K562 (cell line): ENCODE measurements around the gene NOTCH1. TPM values are rescaled to one million over a fixed set of nuclear protein-coding genes. Genes with fewer than 3 reads are reported as not detected.

Source experiments
- DACH1 ChIP-seq: fragments of 450-650 bp; IDR thresholded peaks from 2 replicates; pipeline ENCODE4 v1.6.1; 2018; ENCODE audit not compliant: partially characterized antibody
- DLX4 ChIP-seq: fragments of 250-450 bp; sonication (Bioruptor Pico); IDR thresholded peaks from 2 replicates; pipeline ENCODE4 v1.6.1; 2021; ENCODE audit warnings: mild to moderate bottlenecking
- DPF2 ChIP-seq: fragments of 450-650 bp; IDR thresholded peaks from 2 replicates; pipeline ENCODE4 v1.6.1; 2016
- EP400 ChIP-seq: fragments of 450-650 bp; IDR thresholded peaks from 2 replicates; pipeline ENCODE4 v1.6.1; 2017; ENCODE audit warnings: antibody characterized with exemption, mild to moderate bottlenecking, moderate library complexity
- ETV1 ChIP-seq: fragments of 450-650 bp; conservative IDR thresholded peaks from 2 replicates; pipeline ENCODE4 v1.6.1; 2016; ENCODE audit warnings: missing genetic modification characterization, control low read depth, low read depth, missing compliant biosample characterization
- EWSR1 ChIP-seq: fragments of 450-650 bp; IDR thresholded peaks from 2 replicates; pipeline ENCODE4 v1.6.1; 2018; ENCODE audit warnings: borderline replicate concordance, mild to moderate bottlenecking, low read depth, moderate library complexity; ENCODE audit not compliant: partially characterized antibody
- FOXP1 ChIP-seq: sonication (generic); formaldehyde crosslinking; IDR thresholded peaks from 2 replicates; pipeline ENCODE4 v1.8.0; 2022; ENCODE audit warnings: mild to moderate bottlenecking, missing genetic modification reagents
- GATAD2B ChIP-seq: fragments of 450-650 bp; IDR thresholded peaks from 2 replicates; pipeline ENCODE4 v1.6.1; 2017; ENCODE audit warnings: mild to moderate bottlenecking, borderline replicate concordance
- HDAC2 ChIP-seq: fragments of 450-650 bp; IDR thresholded peaks from 2 replicates; pipeline ENCODE4 v1.6.1; 2016; ENCODE audit warnings: mild to moderate bottlenecking
- KDM5B ChIP-seq: fragments of 200-600 bp; sonication (generic); IDR thresholded peaks from 2 replicates; pipeline ENCODE4 v1.6.1; 2012; ENCODE audit warnings: low read depth, mild to moderate bottlenecking, moderate library complexity, low read length, control low read depth, inconsistent platforms; ENCODE audit not compliant: insufficient replicate concordance
- MEF2A ChIP-seq: IDR thresholded peaks from 2 replicates; pipeline ENCODE4 v1.6.1; 2011; ENCODE audit warnings: low read depth, mild to moderate bottlenecking, low read length, moderate library complexity; ENCODE audit not compliant: control insufficient read depth
- NCOA6 ChIP-seq: fragments of 450-650 bp; IDR thresholded peaks from 2 replicates; pipeline ENCODE4 v1.6.1; 2017; ENCODE audit warnings: mild to moderate bottlenecking
- PTTG1 ChIP-seq: fragments of 450-650 bp; IDR thresholded peaks from 2 replicates; pipeline ENCODE4 v1.6.1; 2016; ENCODE audit warnings: low read depth, mild to moderate bottlenecking, missing genetic modification characterization, missing compliant biosample characterization
- RBFOX2 ChIP-seq: fragments of 200-400 bp; formaldehyde crosslinking; IDR thresholded peaks from 2 replicates; pipeline ENCODE4 v1.6.1; 2017; ENCODE audit warnings: low read depth, mild to moderate bottlenecking, low read length, moderate library complexity
- SIN3A ChIP-seq, 2 experiments: fragments of 150-350 bp in 1 of 2; IDR thresholded peaks; 2 replicates each; pipeline ENCODE4 v1.6.1; 2011 to 2016; ENCODE audit warnings: borderline replicate concordance in 2 of 2, low read depth in 2 of 2, low read length in 2 of 2, mild to moderate bottlenecking in 2 of 2, moderate library complexity in 2 of 2; ENCODE audit not compliant: control insufficient read depth in 1 of 2
- THRAP3 ChIP-seq: fragments of 450-650 bp; IDR thresholded peaks from 2 replicates; pipeline ENCODE4 v1.6.1; 2016; ENCODE audit warnings: mild to moderate bottlenecking, inconsistent platforms, borderline replicate concordance
- VEZF1 ChIP-seq: fragments of 200-800 bp; sonication (Bioruptor generic); IDR thresholded peaks from 2 replicates; pipeline ENCODE4 v1.6.1; 2017; ENCODE audit warnings: missing genetic modification characterization, missing compliant biosample characterization
- YY1 ChIP-seq, 3 experiments: IDR thresholded peaks; 2 replicates each; pipeline ENCODE4 v1.6.1; 2011; ENCODE audit warnings: low read length in 2 of 3, mild to moderate bottlenecking in 2 of 3, moderate library complexity in 2 of 3, borderline replicate concordance in 1 of 3, control low read depth in 1 of 3, low read depth in 1 of 3; ENCODE audit not compliant: insufficient read depth in 3 of 3, insufficient replicate concordance in 2 of 3, control insufficient read depth in 1 of 3, insufficient read length in 1 of 3; ENCODE audit errors: extremely low read depth in 1 of 3
- ZNF140 ChIP-seq: fragments of 250-450 bp; sonication (Bioruptor Pico); IDR thresholded peaks from 2 replicates; pipeline ENCODE4 v1.8.0; 2021; ENCODE audit warnings: moderate library complexity, mild to moderate bottlenecking, inconsistent platforms
- ZNF507 ChIP-seq: conservative IDR thresholded peaks from 2 replicates; pipeline ENCODE4 v1.6.1; 2017; ENCODE audit warnings: missing genetic modification characterization, missing compliant biosample characterization
- ZNF639 ChIP-seq, 2 experiments: fragments of 200-800 bp in 1 of 2; sonication (Bioruptor generic) in 1 of 2; sonication (generic) in 1 of 2; formaldehyde crosslinking in 1 of 2; IDR thresholded peaks in 1 of 2; conservative IDR thresholded peaks in 1 of 2; 2 replicates each; pipeline versions ENCODE4 v1.5.0 to v1.6.1; 2016 to 2020; ENCODE audit warnings: missing compliant biosample characterization in 1 of 2, missing genetic modification characterization in 1 of 2, missing genetic modification reagents in 1 of 2
- ZNF699 ChIP-seq: fragments of 250-450 bp; sonication (Bioruptor Pico); IDR thresholded peaks from 2 replicates; pipeline ENCODE4 v1.8.0; 2021; ENCODE audit warnings: mild to moderate bottlenecking, moderate library complexity; ENCODE audit not compliant: insufficient replicate concordance
- polyA plus RNA-seq, 8 experiments: library from polyadenylated mRNA; depleted of rRNA in 4 of 8; stranded (reverse) in 5 of 8; unstranded in 3 of 8; fragments of >200 nt; fragmentation: Nextera tagmentation in 2 of 8; fragmentation: Illumina TruSeq in 1 of 8; extraction: Ambion mirVana in 2 of 8; extraction: Trizol in 1 of 8; gene quantifications; 2 replicates each; pipeline versions ENCODE4 v1.2.1 to v1.2.3, GENCODE V29; 2011 to 2014; ENCODE audit warnings: inconsistent platforms in 1 of 8, missing spikeins in 1 of 8
- total RNA-seq, 7 experiments: library from RNA; depleted of rRNA in 6 of 7; stranded (reverse); fragments of >200 nt in 6 of 7; fragmentation: Illumina TruSeq in 2 of 7; extraction: Trizol in 2 of 7; gene quantifications; 2 replicates each; pipeline versions ENCODE4 v1.2.1 to v1.2.3, GENCODE V29; 2011 to 2021; ENCODE audit warnings: low replicate concordance in 1 of 7

NOTCH1 gene
- total and polyA plus RNA-seq, 9 of the 15 experiments (the other 6 are each of a cell fraction or from before 2014, with no cell fraction given) = 0.03 to 31.4 (median 2.3) TPM

- TF ChIP-seq ZNF639 (CRISPR knock-in tag; conservative IDR thresholded peaks at IDR 0.05 in 1 of 2, IDR thresholded peaks at IDR 0.05 in 1 of 2) (peak in 1 of 2 experiments; percentile 72; a peak in 1 of 4 replicates), RBFOX2 (peak; percentile 75), FOXP1 (CRISPR knock-in tag) (peak; percentile 65; the same call in 1 of the 2 replicates), MEF2A (no peak), HDAC2 (0 out of 2 replicates have a peak, but pooled peaks have one; percentile 28), DLX4 (no peak), THRAP3 (no peak), SIN3A (IDR thresholded peaks at IDR 0.05; ENCODE audit: borderline replicate concordance in 2 of 2, control insufficient read depth in 1 of 2, low read depth in 2 of 2, low read length in 2 of 2) (0 out of 4 replicates have a peak, but pooled peaks of 1 of the 2 experiments have one; percentile 35), ZNF507 (tag) (no peak), DPF2 (peak; percentile 56), VEZF1 (CRISPR knock-in tag) (peak; percentile 52; the same call in 1 of the 2 replicates), NCOA6 (no peak), ZNF699 (CRISPR knock-in tag) (no peak), ZNF140 (no peak), PTTG1 (tag) (no peak), ETV1 (tag) (peak; percentile 67; the same call in 1 of the 2 replicates), EP400 (peak; percentile 83), KDM5B (peak; percentile 55), GATAD2B (peak; percentile 53; the same call in 1 of the 2 replicates), YY1 (IDR thresholded peaks at IDR 0.05; ENCODE audit: borderline replicate concordance in 1 of 3, control insufficient read depth in 1 of 3, extremely low read depth in 1 of 3, insufficient read depth in 3 of 3, insufficient read length in 1 of 3, insufficient replicate concordance in 2 of 3, low read depth in 1 of 3, low read length in 2 of 3) (peak in 1 of 3 experiments; percentile 47), EWSR1 (no peak), DACH1 (peak; percentile 56)
Observed at GRCh38 chr9:136511670-136512592, 33.9 kb downstream of the NOTCH1 start (continued).
